GM23338 (cell line): Measurements from ENCODE around the gene PLEKHN1. TPM values are rescaled to one million over a fixed set of nuclear protein-coding genes. Genes with fewer than 3 reads are reported as not detected.
A peak's percentile ranks its signal among the peaks of the same experiment; 100 is the strongest.
"Not testable (repeated sequence)": the region's sequence is repeated elsewhere in the genome, so short reads cannot be mapped to it uniquely, and the experiment has no call there.

Source experiments
- ATAC-seq: fragments of 200-7000 bp; cut with Tn5 transposase; 3 replicates; pipeline ENCODE4 v1.9.1; 2020
- DNase-seq: peaks from one replicate; pipeline ENCODE4 v3.0.0-alpha.2; 2015; ENCODE audit warnings: low spot score
- H2AFZ ChIP-seq: fragments of 200-600 bp; sonication (generic); 2 replicates; pipeline ENCODE4 v1.8.0; 2016; ENCODE audit warnings: antibody characterized with exemption, mild to moderate bottlenecking, moderate library complexity
- H3F3A ChIP-seq: fragments of 200-600 bp; sonication (generic); replicated peaks from 2 replicates; pipeline ENCODE4 v1.8.0; 2017; ENCODE audit warnings: antibody characterized with exemption, mixed run types, low read depth
- H3K27ac ChIP-seq: fragments of 200-600 bp; sonication (generic); 2 replicates; pipeline ENCODE4 v1.6.1; 2016; ENCODE audit warnings: low read depth
- H3K27me3 ChIP-seq: fragments of 200-600 bp; sonication (generic); 2 replicates; pipeline ENCODE4 v1.8.0; 2016; ENCODE audit warnings: mild to moderate bottlenecking, mixed run types, moderate library complexity; ENCODE audit not compliant: insufficient read depth
- H3K36me3 ChIP-seq: fragments of 200-600 bp; sonication (generic); 2 replicates; pipeline ENCODE4 v1.8.0; 2016; ENCODE audit warnings: mild to moderate bottlenecking; ENCODE audit not compliant: insufficient read depth
- H3K4me1 ChIP-seq: fragments of 200-600 bp; sonication (generic); 2 replicates; pipeline ENCODE4 v1.8.0; 2016; ENCODE audit warnings: mild to moderate bottlenecking, moderate library complexity; ENCODE audit not compliant: insufficient read depth
- H3K4me2 ChIP-seq: fragments of 200-600 bp; sonication (generic); 2 replicates; pipeline ENCODE4 v1.7.1; 2017; ENCODE audit warnings: mixed run types
- H3K4me3 ChIP-seq: fragments of 200-600 bp; sonication (generic); 2 replicates; pipeline ENCODE4 v1.6.1; 2016; ENCODE audit warnings: mixed run types
- H3K79me2 ChIP-seq: fragments of 200-600 bp; sonication (generic); replicated peaks from 2 replicates; pipeline ENCODE4 v1.8.0; 2017; ENCODE audit warnings: mild to moderate bottlenecking; ENCODE audit not compliant: insufficient read depth
- H3K9me2 ChIP-seq: fragments of 200-600 bp; sonication (generic); 2 replicates; pipeline ENCODE4 v1.8.0; 2017; ENCODE audit not compliant: insufficient read depth
- H4K20me1 ChIP-seq: fragments of 200-600 bp; sonication (generic); replicated peaks from 2 replicates; pipeline ENCODE4 v1.8.0; 2017; ENCODE audit warnings: mild to moderate bottlenecking; ENCODE audit not compliant: insufficient read depth
- H3K27ac Mint-ChIP-seq: 2 replicates; pipeline ENCODE4 v1.8.0; 2020; ENCODE audit warnings: inconsistent platforms, mild to moderate bottlenecking, moderate library complexity, mixed read lengths
- H3K27me3 Mint-ChIP-seq: 3 replicates; pipeline ENCODE4 v1.8.0; 2022; ENCODE audit warnings: low read depth, mild to moderate bottlenecking, moderate library complexity, mixed read lengths, inconsistent platforms; ENCODE audit not compliant: insufficient read depth, poor library complexity
- H3K36me3 Mint-ChIP-seq: 3 replicates; pipeline ENCODE4 v1.8.0; 2021; ENCODE audit warnings: low read depth, mild to moderate bottlenecking, inconsistent platforms, moderate library complexity, mixed read lengths
- H3K4me1 Mint-ChIP-seq: 3 replicates; pipeline ENCODE4 v1.8.0; 2020; ENCODE audit warnings: mild to moderate bottlenecking, inconsistent platforms, mixed read lengths
- H3K4me3 Mint-ChIP-seq: 3 replicates; pipeline ENCODE4 v1.8.0; 2021; ENCODE audit warnings: moderate library complexity, mild to moderate bottlenecking, inconsistent platforms, mixed read lengths
- H3K9me3 Mint-ChIP-seq: 3 replicates; pipeline ENCODE4 v1.8.0; 2020; ENCODE audit warnings: moderate library complexity, mild to moderate bottlenecking, inconsistent platforms, mixed read lengths
- EZH2 ChIP-seq: fragments of 200-600 bp; sonication (generic); IDR thresholded peaks from one replicate; pipeline ENCODE4 v1.8.0; 2017; ENCODE audit warnings: antibody characterized with exemption, mild to moderate bottlenecking, low read depth; ENCODE audit not compliant: unreplicated experiment
- polyA plus RNA-seq: library from polyadenylated mRNA; unstranded; fragments of >200 nt; fragmentation: Nextera tagmentation; extraction: Ambion mirVana; gene quantifications from 2 replicates; pipeline ENCODE4 v1.2.1, GENCODE V29; 2016
- total RNA-seq: library from RNA; depleted of rRNA; stranded (reverse); fragments of >200 nt; shearing (Covaris generic); gene quantifications from 2 replicates; pipeline ENCODE4 v1.2.3, GENCODE V29; 2014
- TF ChIP-seq, protein P1 (sequence below), 2 experiments: fragments of 200-600 bp in 1 of 2; sonication (generic) in 1 of 2; conservative IDR thresholded peaks; 2 replicates each; pipeline versions ENCODE4 v1.5.1 to v1.6.1; 2016 to 2017; ENCODE audit warnings: antibody characterized with exemption in 2 of 2, low read depth in 2 of 2, mild to moderate bottlenecking in 2 of 2, moderate library complexity in 1 of 2

Gene PLEKHN1
- total and polyA plus RNA-seq, 2 experiments from 2014 or later: 1.4 to 3.3 TPM

DNA sequence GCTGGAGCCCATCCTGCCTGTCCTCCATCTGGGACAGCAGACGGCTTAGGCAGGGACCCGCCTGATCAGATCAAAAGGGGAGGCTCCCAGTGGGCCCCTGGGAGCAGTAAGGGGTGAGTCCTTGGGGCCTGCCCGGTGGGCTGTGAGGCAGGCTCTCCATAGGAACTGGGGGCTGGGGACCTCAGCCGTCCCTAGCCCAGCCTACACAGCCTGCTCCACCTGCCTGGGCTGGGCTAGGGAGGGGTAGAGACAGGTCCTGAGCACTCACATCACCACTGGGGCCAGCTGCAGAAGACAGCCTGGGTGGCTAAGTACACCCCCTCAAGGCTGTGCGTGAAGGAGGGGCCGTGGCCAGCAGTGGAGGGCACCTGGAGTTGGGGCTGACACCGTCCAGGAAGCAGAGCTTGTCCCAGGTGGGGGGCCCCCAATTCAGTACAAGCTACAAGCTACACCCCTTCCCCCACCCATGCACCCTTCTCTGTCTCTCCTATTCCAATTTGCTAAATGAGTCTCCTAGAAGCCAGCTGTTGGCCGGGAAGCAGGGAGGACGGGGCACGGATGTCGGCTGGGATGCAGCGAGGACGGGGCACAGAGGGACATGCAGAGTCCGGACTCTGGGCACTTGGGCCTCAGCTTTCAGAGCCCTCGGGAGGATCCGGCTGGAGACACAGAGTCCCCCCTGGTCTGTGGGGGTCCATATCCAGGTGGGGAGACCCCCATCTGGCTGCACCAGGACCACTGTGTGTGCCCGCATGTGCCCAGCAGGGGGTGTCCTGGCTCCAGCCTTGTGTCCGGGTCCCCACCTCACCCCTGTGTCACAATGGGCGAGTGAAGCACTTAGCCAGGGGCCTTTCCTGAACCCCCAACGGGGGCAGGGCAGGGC, 48.8 kb downstream of the PLEKHN1 start:
- H3F3A ChIP-seq: peaks cover 6% of the 10 kb centered on the region
- no peak overlapping the region for H2AFZ ChIP-seq
- DNase-seq: peak; percentile 61
- peaks cover 23% of the 10 kb centered on the region; the same call in 2 of the 3 replicates for H3K4me1 Mint-ChIP-seq
- TF ChIP-seq, protein P1, sequence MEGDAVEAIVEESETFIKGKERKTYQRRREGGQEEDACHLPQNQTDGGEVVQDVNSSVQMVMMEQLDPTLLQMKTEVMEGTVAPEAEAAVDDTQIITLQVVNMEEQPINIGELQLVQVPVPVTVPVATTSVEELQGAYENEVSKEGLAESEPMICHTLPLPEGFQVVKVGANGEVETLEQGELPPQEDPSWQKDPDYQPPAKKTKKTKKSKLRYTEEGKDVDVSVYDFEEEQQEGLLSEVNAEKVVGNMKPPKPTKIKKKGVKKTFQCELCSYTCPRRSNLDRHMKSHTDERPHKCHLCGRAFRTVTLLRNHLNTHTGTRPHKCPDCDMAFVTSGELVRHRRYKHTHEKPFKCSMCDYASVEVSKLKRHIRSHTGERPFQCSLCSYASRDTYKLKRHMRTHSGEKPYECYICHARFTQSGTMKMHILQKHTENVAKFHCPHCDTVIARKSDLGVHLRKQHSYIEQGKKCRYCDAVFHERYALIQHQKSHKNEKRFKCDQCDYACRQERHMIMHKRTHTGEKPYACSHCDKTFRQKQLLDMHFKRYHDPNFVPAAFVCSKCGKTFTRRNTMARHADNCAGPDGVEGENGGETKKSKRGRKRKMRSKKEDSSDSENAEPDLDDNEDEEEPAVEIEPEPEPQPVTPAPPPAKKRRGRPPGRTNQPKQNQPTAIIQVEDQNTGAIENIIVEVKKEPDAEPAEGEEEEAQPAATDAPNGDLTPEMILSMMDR (conservative IDR thresholded peaks at IDR 0.05; ENCODE audit: low read depth in 2 of 2): peak; percentile 46 to 71
- TF ChIP-seq EZH2: no peak
- H3K27me3 ChIP-seq: peaks cover 16% of the 10 kb centered on the region; the same call in 1 of the 2 replicates
- no peaks in the 10 kb centered on the region for H4K20me1 ChIP-seq
- peaks cover 2% of the 10 kb centered on the region; the same call in 2 of the 3 replicates for H3K36me3 Mint-ChIP-seq
- no peaks in the 10 kb centered on the region for H3K79me2 ChIP-seq
- ATAC-seq: peak; percentile 6
- H3K27me3 Mint-ChIP-seq: peaks cover 35% of the 10 kb centered on the region
- H3K27ac ChIP-seq: no peak overlapping the region
- no peaks in the 10 kb centered on the region for H3K36me3 ChIP-seq
- peaks cover 20% of the 10 kb centered on the region for H3K4me1 ChIP-seq
- H3K9me2 ChIP-seq: no peaks in the 10 kb centered on the region
- H3K9me3 Mint-ChIP-seq: peaks cover 3% of the 10 kb centered on the region; the same call in 1 of the 3 replicates
- no peak overlapping the region for H3K4me3 ChIP-seq
- peak overlapping the region; percentile 82; the same call in 1 of the 3 replicates for H3K4me3 Mint-ChIP-seq
- no peak overlapping the region for H3K27ac Mint-ChIP-seq
- H3K4me2 ChIP-seq: no peak overlapping the region; the same call in 1 of the 2 replicates

GRCh38 chr1:1017397-1018320, 51.4 kb downstream of the PLEKHN1 start:
- H3K27me3 ChIP-seq, H3K4me2 ChIP-seq, H3K27ac ChIP-seq, H3K27ac Mint-ChIP-seq, H3F3A ChIP-seq, ATAC-seq, H3K79me2 ChIP-seq, H3K9me3 Mint-ChIP-seq, H3K9me2 ChIP-seq, H3K4me3 ChIP-seq, H3K36me3 ChIP-seq, H2AFZ ChIP-seq, H3K4me3 Mint-ChIP-seq, H4K20me1 ChIP-seq, DNase-seq: not testable (repeated sequence)
- H3K4me1 ChIP-seq: peaks cover 32% of the 10 kb centered on the region
- Mint-ChIP-seq H3K27me3 (peaks cover 37% of the 10 kb centered on the region), H3K36me3 (peaks cover 11% of the 10 kb centered on the region), H3K4me1 (peaks cover 37% of the 10 kb centered on the region)

GRCh38 chr1:1018321-1018685, 52.0 kb downstream of the PLEKHN1 start:
- DNase-seq, H3K4me3 ChIP-seq, H3K4me2 ChIP-seq: not testable (repeated sequence)

More at GRCh38 chr1:1018321-1018685, 52.0 kb downstream of the PLEKHN1 start:
- not testable (repeated sequence) for H3K27ac ChIP-seq, H3F3A ChIP-seq, H3K36me3 ChIP-seq, H3K4me3 Mint-ChIP-seq, ATAC-seq, H3K27ac Mint-ChIP-seq, H4K20me1 ChIP-seq, H3K9me2 ChIP-seq, H2AFZ ChIP-seq, H3K27me3 ChIP-seq, H3K79me2 ChIP-seq, H3K9me3 Mint-ChIP-seq
- Mint-ChIP-seq H3K4me1 (peaks cover 39% of the 10 kb centered on the region), H3K36me3 (peaks cover 18% of the 10 kb centered on the region), H3K27me3 (peaks cover 40% of the 10 kb centered on the region)
- H3K4me1 ChIP-seq: peaks cover 35% of the 10 kb centered on the region
